ENCODE measurements around the gene SERPINE2. TPM values are rescaled to one million over a fixed set of nuclear protein-coding genes. Genes with fewer than 3 reads are reported as not detected.

Gene SERPINE2
- 658 and 835 TPM in 2 replicates for total RNA-seq

- peak; percentile 93 for DNase-seq (ENCODE audit: insufficient read length, low spot score, missing footprints)
These were observed at the start of gene SERPINE2 for GRCh38 chr2:224039080-224039769. Gene SERPINE2, minus strand, starts transcription at chr2:224039286. Its CDS starts 37,386 bp downstream, at chr2:224001900.

GRCh38 chr2:224086226-224086914 is 47.3 kb upstream of the SERPINE2 start:
- Histone ChIP-seq H3K36me3 (ENCODE audit: insufficient read depth, low read length) (no peaks in the 10 kb centered on the region), H4K20me1 (ENCODE audit: insufficient read depth, low read length) (no peaks in the 10 kb centered on the region), H3K27ac (ENCODE audit: low read depth, low read length) (peak overlapping the region; percentile 71), H3K79me2 (ENCODE audit: insufficient read depth, low read length) (no peaks in the 10 kb centered on the region), H3K4me2 (ENCODE audit: insufficient read depth, low read length) (peak overlapping the region; percentile 56), H3K9me3 (ENCODE audit: low read depth, low read length) (no peaks in the 10 kb centered on the region), H3K27me3 (ENCODE audit: insufficient read depth, low read length) (no peaks in the 10 kb centered on the region), H3K4me3 (ENCODE audit: insufficient read depth, low read length) (no peak overlapping the region), H3K4me1 (ENCODE audit: insufficient read depth, low read length) (peaks cover 36% of the 10 kb centered on the region), H2AFZ (ENCODE audit: low read length) (no peak overlapping the region)
- DNase-seq (ENCODE audit: insufficient read length, low spot score, missing footprints): peak; percentile 79
- TF ChIP-seq CTCF (IDR thresholded peaks at IDR 0.05; ENCODE audit: extremely low read depth, low read depth, low read length): no peak

More at GRCh38 chr2:224039080-224039769, at the start of gene SERPINE2:
- H3K9me3 ChIP-seq (ENCODE audit: low read depth, low read length): no peaks in the 10 kb centered on the region
- H3K27me3 ChIP-seq (ENCODE audit: insufficient read depth, low read length): no peaks in the 10 kb centered on the region
- peak within 1 kb of the TSS; percentile 83 for H2AFZ ChIP-seq (ENCODE audit: low read length)
- peaks cover 9% of the 10 kb centered on the region for H3K4me1 ChIP-seq (ENCODE audit: insufficient read depth, low read length)
- H3K79me2 ChIP-seq (ENCODE audit: insufficient read depth, low read length): peaks cover 43% of the 10 kb centered on the region
- peak within 1 kb of the TSS; percentile 17 for H3K27ac ChIP-seq (ENCODE audit: low read depth, low read length)
- H3K36me3 ChIP-seq (ENCODE audit: insufficient read depth, low read length): peaks cover 3% of the 10 kb centered on the region
- peak; percentile 37 for TF ChIP-seq CTCF (IDR thresholded peaks at IDR 0.05; ENCODE audit: extremely low read depth, low read depth, low read length)
- peak within 1 kb of the TSS; percentile 96 for H3K4me2 ChIP-seq (ENCODE audit: insufficient read depth, low read length)
- H4K20me1 ChIP-seq (ENCODE audit: insufficient read depth, low read length): peaks cover 28% of the 10 kb centered on the region
- peak within 1 kb of the TSS; percentile 87 for H3K4me3 ChIP-seq (ENCODE audit: insufficient read depth, low read length)

GRCh38 chr2:224085811-224086210 is 46.7 kb upstream of the SERPINE2 start:
- no peak for TF ChIP-seq CTCF (IDR thresholded peaks at IDR 0.05; ENCODE audit: extremely low read depth, low read depth, low read length)
- DNase-seq (ENCODE audit: insufficient read length, low spot score, missing footprints): no peak
- H3K27ac ChIP-seq (ENCODE audit: low read depth, low read length): peak overlapping the region; percentile 71
- no peaks in the 10 kb centered on the region for H3K27me3 ChIP-seq (ENCODE audit: insufficient read depth, low read length)
- H3K4me1 ChIP-seq (ENCODE audit: insufficient read depth, low read length): peaks cover 36% of the 10 kb centered on the region
- H3K36me3 ChIP-seq (ENCODE audit: insufficient read depth, low read length): no peaks in the 10 kb centered on the region
- H2AFZ ChIP-seq (ENCODE audit: low read length): no peak overlapping the region
- no peaks in the 10 kb centered on the region for H3K79me2 ChIP-seq (ENCODE audit: insufficient read depth, low read length)
- peak overlapping the region; percentile 56 for H3K4me2 ChIP-seq (ENCODE audit: insufficient read depth, low read length)
- H3K9me3 ChIP-seq (ENCODE audit: low read depth, low read length): no peaks in the 10 kb centered on the region
- no peaks in the 10 kb centered on the region for H4K20me1 ChIP-seq (ENCODE audit: insufficient read depth, low read length)
- H3K4me3 ChIP-seq (ENCODE audit: insufficient read depth, low read length): no peak overlapping the region

GRCh38 chr2:224085246-224085645 is 46.2 kb upstream of the SERPINE2 start:
- H3K27ac ChIP-seq (ENCODE audit: low read depth, low read length): peak overlapping the region; percentile 71
- no peaks in the 10 kb centered on the region for H3K79me2 ChIP-seq (ENCODE audit: insufficient read depth, low read length)
- peak; percentile 59 for DNase-seq (ENCODE audit: insufficient read length, low spot score, missing footprints)
- H3K27me3 ChIP-seq (ENCODE audit: insufficient read depth, low read length): no peaks in the 10 kb centered on the region
- H3K36me3 ChIP-seq (ENCODE audit: insufficient read depth, low read length): no peaks in the 10 kb centered on the region
- H3K4me3 ChIP-seq (ENCODE audit: insufficient read depth, low read length): no peak overlapping the region
- H4K20me1 ChIP-seq (ENCODE audit: insufficient read depth, low read length): no peaks in the 10 kb centered on the region
- TF ChIP-seq CTCF (IDR thresholded peaks at IDR 0.05; ENCODE audit: extremely low read depth, low read depth, low read length): no peak
- H3K4me1 ChIP-seq (ENCODE audit: insufficient read depth, low read length): peaks cover 36% of the 10 kb centered on the region
- no peak overlapping the region for H2AFZ ChIP-seq (ENCODE audit: low read length)
- H3K9me3 ChIP-seq (ENCODE audit: low read depth, low read length): no peaks in the 10 kb centered on the region
- H3K4me2 ChIP-seq (ENCODE audit: insufficient read depth, low read length): peak overlapping the region; percentile 56
